Measurements from ENCODE around the gene IL17RB.

The IL17RB gene

GRCh38 chr3:53858096-53858741 lies 11.9 kb downstream of the IL17RB start:
- no peak for DNase-seq (ENCODE audit: low read depth in 2 of 2)

GRCh38 chr3:53859178-53859577 lies 12.8 kb downstream of the IL17RB start:
- DNase-seq (ENCODE audit: low read depth in 2 of 2): no peak

GRCh38 chr3:53860196-53860595 lies 13.8 kb downstream of the IL17RB start:
- no peak for DNase-seq (ENCODE audit: low read depth in 2 of 2)

DNA sequence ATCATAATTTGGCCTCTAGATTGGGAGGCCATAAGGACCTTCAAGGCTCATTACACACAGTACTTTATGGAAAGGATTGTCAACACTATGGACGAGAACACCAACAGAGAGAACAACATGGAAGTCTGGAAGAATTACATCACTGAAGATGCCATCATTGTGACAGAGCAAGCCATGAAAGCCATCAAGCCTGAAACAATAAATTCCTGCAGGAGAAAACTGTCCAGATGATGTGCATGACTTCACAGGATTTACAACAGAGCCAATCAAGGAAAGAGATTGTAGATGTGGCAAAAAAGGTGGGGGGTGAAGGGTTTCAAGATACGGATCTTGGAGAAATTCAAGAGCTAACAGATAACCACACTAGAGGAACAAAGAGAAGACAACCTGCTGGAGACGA lies 15.9 kb downstream of the IL17RB start:
- DNase-seq (ENCODE audit: low read depth in 2 of 2): no peak

DNA sequence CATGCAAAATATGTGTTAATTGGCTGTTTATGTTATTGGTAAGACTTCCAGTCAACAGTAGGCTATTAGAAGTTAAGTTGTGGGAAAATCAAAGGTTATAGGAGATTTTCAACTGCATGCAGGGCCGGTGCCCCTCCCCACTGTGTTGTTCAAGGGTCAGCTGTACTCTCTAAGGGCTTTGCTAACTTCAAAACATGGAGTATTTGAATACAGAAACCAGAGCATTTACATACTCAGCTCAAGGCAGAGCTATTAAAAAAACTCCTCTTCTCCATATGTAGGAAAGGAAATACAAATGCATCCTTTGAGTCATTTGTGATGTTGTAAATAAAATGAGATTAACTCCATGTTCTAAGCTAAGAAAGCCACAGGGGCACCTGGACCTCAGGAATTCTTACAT lies 16.8 kb downstream of the IL17RB start:
- DNase-seq (ENCODE audit: low read depth in 2 of 2): no peak

DNA sequence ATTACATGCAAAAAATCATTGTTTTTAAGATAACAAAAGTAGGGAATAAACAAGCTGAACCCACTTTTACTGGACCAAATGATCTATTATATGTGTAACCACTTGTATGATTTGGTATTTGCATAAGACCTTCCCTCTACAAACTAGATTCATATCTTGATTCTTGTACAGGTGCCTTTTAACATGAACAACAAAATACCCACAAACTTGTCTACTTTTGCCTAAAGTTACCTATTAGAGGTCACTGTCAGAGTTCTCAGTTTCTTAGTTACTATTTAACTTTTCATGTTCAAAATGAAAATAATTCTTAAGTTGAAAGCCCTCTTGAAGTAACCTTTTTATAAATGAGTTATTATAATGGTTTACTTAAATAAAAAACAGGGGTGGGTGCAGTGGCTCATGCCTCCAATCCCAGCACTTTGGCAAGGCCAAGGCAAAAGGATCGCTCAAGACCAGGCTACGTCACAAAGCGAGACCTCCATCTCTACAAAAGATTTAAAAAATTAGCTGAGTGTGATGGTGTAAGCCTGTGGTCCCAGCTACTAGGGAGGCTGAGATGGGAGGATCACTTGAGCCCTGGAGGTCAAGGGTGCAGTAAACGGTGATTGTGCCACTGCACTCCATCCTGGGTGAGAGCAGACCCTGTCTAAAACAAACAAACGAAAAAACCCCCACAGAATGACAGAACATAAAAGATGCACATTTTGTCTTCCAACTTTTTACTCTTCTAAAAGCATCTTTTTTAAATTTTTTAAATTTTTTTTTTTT lies 19.5 kb downstream of the IL17RB start:
- DNase-seq (ENCODE audit: low read depth in 2 of 2): no peak

DNA sequence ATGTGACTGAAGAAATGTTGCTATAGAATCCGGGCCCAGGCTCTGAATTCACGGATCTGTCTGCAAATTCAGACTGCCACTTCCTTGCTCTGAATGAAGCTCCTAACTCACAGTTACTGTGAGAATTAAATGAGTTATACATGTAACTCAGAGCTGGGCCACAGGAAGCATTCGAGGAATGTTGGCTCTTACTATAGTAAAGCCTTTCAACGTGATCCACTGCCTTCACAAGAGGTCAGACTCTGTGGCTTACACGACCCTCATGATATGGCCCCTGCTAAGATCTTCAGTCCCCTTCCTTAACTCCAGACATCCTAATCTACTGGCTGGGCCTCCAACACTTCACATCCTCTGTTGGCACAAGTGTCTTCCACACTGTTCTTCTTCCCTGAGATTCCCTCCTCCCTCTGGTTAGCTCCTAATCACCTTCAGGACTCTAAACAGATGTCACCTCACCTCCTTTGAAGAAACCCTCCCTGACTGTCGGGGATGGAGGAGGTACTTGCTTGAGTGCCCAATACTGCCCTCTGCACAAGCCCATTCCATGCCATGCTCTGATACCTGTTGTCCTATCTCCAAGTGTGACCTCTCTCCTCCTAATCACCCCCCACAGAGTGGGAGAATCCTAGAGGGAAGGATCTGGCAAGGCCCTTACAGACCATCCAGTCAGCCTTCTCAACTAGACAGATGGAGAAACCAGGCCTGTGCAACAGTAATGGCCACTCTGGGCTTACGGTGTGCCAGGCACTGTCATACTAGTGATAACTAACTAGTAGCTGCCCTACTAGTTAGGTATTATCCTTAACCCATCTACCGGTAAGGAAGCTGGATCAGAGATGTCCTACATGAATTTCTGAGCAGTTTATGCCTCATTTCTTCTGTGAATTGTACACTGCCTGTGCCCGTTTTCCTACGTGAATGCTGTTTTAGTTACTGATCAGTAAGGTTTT lies 34.3 kb downstream of the IL17RB start:
- DNase-seq (ENCODE audit: low read depth in 2 of 2): no peak

GRCh38 chr3:53881691-53882593 lies 35.6 kb downstream of the IL17RB start, which contains the start of gene ACTR8:
TSS of gene ACTR8 (minus strand) at chr3:53882152. CDS start at chr3:53882101, 51 bp downstream.
- peak; percentile 66 to 74 for DNase-seq (ENCODE audit: low read depth in 2 of 2)

DNA sequence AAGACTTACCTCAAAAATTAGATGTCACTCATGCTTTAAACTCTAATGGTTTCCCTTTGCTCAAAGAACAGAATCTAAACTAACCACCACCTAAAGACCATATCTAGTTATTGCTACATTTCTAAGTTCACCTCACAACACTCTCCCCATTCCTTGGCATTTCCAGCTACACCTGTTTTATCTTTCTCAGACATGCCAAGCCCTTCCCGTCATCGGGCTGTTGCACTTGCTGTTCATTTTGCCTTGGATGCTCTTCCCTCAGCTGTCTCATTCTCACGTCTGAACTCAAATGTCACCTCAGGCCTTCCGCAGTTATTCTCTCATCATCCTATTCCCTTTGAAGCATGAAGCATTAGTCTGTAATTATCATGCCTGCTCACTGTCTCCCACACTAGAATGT lies 36.6 kb downstream of the IL17RB start:
- DNase-seq (ENCODE audit: low read depth in 2 of 2): no peak

- no peak for DNase-seq (ENCODE audit: low read depth in 2 of 2)
Observed at GRCh38 chr3:53884623-53885022, 38.3 kb downstream of the IL17RB start.

DNA sequence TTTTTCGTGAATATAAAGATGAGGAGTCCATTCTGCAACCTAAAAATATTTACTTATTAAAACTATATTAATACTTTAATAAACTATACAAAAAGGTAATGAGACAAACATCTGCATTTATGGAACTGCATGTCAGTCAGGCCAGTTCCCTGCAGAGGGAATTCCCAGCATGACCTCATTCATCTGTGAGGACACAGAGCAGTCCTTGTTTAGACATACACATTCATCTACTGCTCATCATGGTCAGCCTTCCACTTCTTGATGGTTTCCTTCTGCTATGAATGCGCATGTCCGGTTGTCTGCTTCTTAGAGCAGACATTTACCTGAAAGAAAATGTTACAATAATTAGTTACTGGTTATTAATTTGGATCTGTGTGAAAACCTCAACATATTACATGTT lies 38.9 kb downstream of the IL17RB start:
- no peak for DNase-seq (ENCODE audit: low read depth in 2 of 2)

GRCh38 chr3:53887446-53887845 lies 41.1 kb downstream of the IL17RB start:
- DNase-seq (ENCODE audit: low read depth in 2 of 2): no peak

GRCh38 chr3:53888232-53888631 lies 41.9 kb downstream of the IL17RB start:
- no peak for DNase-seq (ENCODE audit: low read depth in 2 of 2)

GRCh38 chr3:53890726-53891475 lies 44.5 kb downstream of the IL17RB start:
- DNase-seq (ENCODE audit: low read depth in 2 of 2): peak in 1 of 2 donors; percentile 29

DNA sequence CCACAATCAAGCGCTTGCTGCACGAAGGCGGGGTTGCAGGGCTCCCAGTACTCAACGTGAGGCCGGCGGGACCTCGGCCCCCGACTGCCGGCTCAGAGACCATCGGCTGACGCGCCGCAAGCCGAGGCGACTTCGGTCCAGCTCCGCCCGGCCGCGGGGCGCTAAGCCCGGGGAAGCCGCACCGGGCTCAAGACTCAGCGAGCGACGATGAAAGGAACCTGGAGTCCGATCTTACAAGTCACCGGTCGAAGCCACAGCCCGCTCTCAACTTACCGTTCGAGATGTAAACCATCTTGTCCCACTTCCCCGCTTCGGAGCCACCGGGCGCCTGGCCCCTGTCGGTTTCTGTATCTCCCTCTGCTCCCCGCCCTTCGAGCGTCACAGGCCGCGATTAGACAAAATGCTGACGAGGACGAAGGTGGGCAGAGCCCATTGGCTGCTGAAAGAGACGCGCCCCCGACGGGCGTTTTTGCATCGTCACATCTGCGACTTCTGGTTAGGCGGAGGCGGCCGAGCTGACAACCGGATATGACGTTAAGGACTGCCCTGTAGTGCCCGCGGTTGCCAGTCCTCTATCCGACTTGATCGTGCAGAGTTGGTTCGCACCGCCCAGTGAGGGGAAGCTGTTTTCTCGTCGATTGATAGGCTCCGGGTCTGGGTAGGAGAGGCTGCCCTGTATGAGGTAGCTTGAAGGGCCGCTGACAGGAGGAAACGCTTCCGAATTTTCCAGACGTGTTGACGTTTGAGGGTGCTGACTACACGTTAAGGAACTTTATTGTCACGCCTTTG lies 45.3 kb downstream of the IL17RB start, which contains the start of gene SELENOK:
Gene SELENOK (minus strand): TSS at position 363 of the 789 bp plus-strand sequence.
- DNase-seq (ENCODE audit: low read depth in 2 of 2): peak; percentile 92 to 95

DNA sequence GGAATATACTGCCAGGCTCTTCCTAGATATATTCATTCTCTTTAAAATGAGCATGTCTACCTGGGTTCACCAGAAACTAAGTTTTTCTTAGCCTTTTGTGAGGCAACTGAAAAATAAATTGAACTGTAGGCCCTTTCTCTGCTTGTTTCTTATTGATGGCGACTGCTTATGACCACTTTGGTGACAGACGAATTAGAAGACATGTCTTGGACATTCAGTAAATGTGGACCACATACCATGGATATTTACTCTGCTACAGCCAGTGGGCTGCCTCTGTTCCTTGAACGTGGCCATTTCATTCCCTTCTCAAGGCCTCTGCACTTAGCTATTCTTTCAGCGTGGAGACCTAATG lies 45.9 kb downstream of the IL17RB start:
- DNase-seq (ENCODE audit: low read depth in 2 of 2): no peak

DNA sequence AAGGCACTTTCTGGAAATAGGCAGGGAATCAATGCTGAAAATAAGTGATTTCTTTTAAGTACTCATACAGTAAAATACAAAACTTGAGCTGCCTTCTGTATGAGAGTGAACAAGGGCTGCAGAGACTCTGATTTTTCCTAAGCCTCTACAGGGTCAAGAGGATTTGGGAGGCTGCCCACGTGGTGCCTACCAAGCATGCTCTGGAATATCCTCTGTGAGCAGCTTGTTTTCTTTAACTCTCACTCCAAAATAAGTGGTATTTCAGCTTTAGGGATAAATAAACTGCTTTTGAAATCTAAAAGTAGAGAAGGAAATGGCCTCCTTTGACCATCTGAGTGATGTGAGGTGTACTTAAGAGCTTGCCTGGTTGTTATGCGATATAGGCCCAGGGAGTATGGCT lies 53.4 kb downstream of the IL17RB start:
- no peak for DNase-seq (ENCODE audit: low read depth in 2 of 2)

- no peak for DNase-seq (ENCODE audit: low read depth in 2 of 2)
Observed at GRCh38 chr3:53900666-53901331, 54.4 kb downstream of the IL17RB start.

- no peak for DNase-seq (ENCODE audit: low read depth in 2 of 2)
Observed at GRCh38 chr3:53902067-53902466, 55.7 kb downstream of the IL17RB start.

Data from stimulated activated CD8-positive, alpha-beta memory T cell treated with anti-CD3 and anti-CD28 coated beads, Interleukin-2, amount 100 ng/mL, for 1 hour (primary cell).